ENCODE measurements around the gene RSU1.

RSU1 gene

DNA sequence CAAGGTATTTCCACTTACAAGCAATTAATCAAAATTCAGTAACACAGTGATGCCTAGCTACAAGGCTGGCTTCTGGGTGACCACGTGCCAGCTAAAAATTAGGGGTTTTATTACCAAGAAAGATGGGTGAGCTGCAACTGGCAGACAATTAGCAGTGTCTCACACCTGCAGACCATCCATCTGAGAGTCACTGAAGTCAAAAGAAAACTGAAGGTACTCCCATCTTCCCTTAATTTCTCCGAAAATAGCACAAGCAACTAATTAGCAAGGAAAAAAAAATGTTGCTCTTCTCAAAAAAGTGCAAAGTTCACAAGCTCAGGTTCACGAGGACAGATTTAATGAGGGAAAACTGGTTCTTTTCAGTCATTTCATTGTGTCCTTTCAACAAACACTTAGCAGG, 28.4 kb downstream of the RSU1 start:
- Histone ChIP-seq H3K27me3 (ENCODE audit: control insufficient read depth, insufficient read depth, low read length) (no peaks in the 10 kb centered on the region), H3K36me3 (ENCODE audit: control insufficient read depth, insufficient read depth, low read length) (no peaks in the 10 kb centered on the region), H3K4me3 (ENCODE audit: low read length) (no peak overlapping the region), H3K9me3 (ENCODE audit: control insufficient read depth, insufficient read depth, low read length) (no peaks in the 10 kb centered on the region), H3K4me1 (ENCODE audit: control insufficient read depth, insufficient read depth, low read length) (no peaks in the 10 kb centered on the region), H3K27ac (ENCODE audit: low read length) (no peak overlapping the region)
- no CpG with 5 or more reads among the region's 3 CpGs for WGBS (ENCODE audit: insufficient coverage, insufficient read length)
- no peak for DNase-seq (ENCODE audit: low read depth, low spot score)

DNA sequence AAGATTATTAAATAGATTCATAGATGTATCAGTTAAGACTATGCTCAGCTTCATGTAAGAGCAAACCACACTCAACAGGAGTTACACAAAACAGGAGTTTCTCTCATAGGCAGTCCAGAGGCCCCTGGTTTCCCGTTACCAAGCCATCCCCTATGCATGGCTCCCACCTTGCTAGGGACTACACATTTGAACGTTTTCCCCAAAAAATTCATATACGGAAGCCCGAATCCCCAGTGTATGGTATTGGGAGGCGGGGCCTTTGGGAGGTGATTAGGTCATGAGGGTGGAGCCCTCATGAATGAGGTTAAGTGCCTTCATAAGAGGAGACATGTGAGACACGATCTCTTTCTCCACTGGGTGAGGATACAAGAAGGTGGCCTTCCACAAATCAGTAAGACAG, 29.1 kb downstream of the RSU1 start:
- Histone ChIP-seq H3K27me3 (ENCODE audit: control insufficient read depth, insufficient read depth, low read length) (no peaks in the 10 kb centered on the region), H3K4me1 (ENCODE audit: control insufficient read depth, insufficient read depth, low read length) (no peaks in the 10 kb centered on the region), H3K4me3 (ENCODE audit: low read length) (no peak overlapping the region), H3K27ac (ENCODE audit: low read length) (no peak overlapping the region), H3K9me3 (ENCODE audit: control insufficient read depth, insufficient read depth, low read length) (no peaks in the 10 kb centered on the region), H3K36me3 (ENCODE audit: control insufficient read depth, insufficient read depth, low read length) (no peaks in the 10 kb centered on the region)
- WGBS (ENCODE audit: insufficient coverage, insufficient read length): no CpG with 5 or more reads among the region's 6 CpGs
- no peak for DNase-seq (ENCODE audit: low read depth, low spot score)

DNA sequence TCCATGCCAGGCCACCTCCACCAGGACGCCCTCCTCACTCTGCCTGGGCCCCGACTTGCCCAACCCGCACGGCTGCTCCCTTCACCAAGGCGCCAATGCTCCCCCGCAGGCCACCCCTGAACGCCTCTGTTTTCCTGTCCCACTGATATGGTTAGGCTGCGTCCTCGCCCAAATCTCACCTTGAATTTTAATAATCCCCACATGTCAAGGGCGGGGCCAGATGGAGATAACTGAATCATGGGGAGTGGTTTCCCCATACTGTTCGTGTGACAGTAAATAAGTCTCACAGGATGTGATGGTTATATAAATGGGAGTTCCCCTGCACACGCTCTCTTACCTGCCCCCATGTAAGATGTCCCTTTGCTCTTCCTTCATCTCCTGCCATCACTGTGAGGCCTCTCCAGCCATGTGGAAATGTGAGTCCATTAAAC, 29.8 kb downstream of the RSU1 start:
- H3K36me3 ChIP-seq (ENCODE audit: control insufficient read depth, insufficient read depth, low read length): no peaks in the 10 kb centered on the region
- H3K27me3 ChIP-seq (ENCODE audit: control insufficient read depth, insufficient read depth, low read length): no peaks in the 10 kb centered on the region
- no peaks in the 10 kb centered on the region for H3K4me1 ChIP-seq (ENCODE audit: control insufficient read depth, insufficient read depth, low read length)
- H3K4me3 ChIP-seq (ENCODE audit: low read length): no peak overlapping the region
- no peak for DNase-seq (ENCODE audit: low read depth, low spot score)
- no CpG with 5 or more reads among the region's 12 CpGs for WGBS (ENCODE audit: insufficient coverage, insufficient read length)
- H3K27ac ChIP-seq (ENCODE audit: low read length): no peak overlapping the region
- no peaks in the 10 kb centered on the region for H3K9me3 ChIP-seq (ENCODE audit: control insufficient read depth, insufficient read depth, low read length)

DNA sequence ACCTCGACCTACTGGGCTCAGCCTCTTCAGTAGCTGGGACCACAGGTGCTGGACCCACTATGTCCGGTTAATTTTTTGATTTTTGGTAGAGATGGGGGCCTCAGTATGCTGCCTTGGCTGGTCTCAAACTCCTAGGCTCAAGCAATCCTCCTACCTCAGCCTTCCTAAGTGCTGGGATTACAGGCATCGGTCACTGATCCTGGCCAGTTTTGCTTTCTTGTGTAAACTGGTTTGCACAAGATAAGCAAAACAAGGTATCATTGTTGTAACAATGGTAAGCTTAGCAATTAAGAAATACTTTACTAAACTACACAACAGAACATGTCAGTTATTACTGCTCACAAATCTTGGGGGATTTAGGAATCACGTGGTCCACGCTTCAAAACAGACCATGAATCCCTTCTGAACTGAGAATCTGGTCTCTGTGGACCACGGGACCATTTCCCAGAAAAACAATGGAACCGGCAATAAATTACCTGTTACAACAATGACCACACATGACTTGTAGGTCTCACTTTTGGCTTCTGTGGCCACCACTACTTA, 36.8 kb downstream of the RSU1 start:
- Histone ChIP-seq H3K4me1 (ENCODE audit: control insufficient read depth, insufficient read depth, low read length) (peaks cover 1% of the 10 kb centered on the region; the same call in 1 of the 2 replicates), H3K4me3 (ENCODE audit: low read length) (no peak overlapping the region), H3K27ac (ENCODE audit: low read length) (no peak overlapping the region), H3K36me3 (ENCODE audit: control insufficient read depth, insufficient read depth, low read length) (no peaks in the 10 kb centered on the region), H3K9me3 (ENCODE audit: control insufficient read depth, insufficient read depth, low read length) (no peaks in the 10 kb centered on the region), H3K27me3 (ENCODE audit: control insufficient read depth, insufficient read depth, low read length) (no peaks in the 10 kb centered on the region)
- no peak for DNase-seq (ENCODE audit: low read depth, low spot score)
- no CpG with 5 or more reads among the region's 7 CpGs for WGBS (ENCODE audit: insufficient coverage, insufficient read length)

DNA sequence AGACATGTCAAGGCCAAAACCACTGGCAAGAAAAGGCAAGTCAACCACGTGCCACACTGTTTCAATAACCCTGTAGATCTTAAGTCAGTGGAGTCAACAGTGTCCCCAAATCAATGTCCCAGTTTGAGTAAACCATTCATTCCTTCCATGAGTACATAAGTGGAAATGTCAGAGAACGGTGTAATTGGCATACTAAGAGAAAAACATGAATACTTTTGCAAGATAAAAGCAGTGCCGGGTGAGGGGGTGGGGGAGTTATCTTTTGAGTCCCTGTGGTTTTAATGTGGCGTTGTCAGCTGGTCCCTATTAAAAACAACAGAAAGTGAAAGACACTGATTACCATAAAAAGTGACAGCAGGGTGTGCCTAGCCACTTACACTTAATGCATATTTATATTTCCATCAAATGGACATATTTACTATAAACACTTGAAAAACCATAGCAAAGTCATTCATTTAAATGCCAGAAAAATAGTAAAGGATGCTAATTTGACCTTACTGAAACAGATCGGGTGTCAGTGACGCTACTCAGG, 37.8 kb downstream of the RSU1 start:
- Histone ChIP-seq H3K27me3 (ENCODE audit: control insufficient read depth, insufficient read depth, low read length) (no peaks in the 10 kb centered on the region), H3K27ac (ENCODE audit: low read length) (no peak overlapping the region), H3K36me3 (ENCODE audit: control insufficient read depth, insufficient read depth, low read length) (no peaks in the 10 kb centered on the region), H3K4me1 (ENCODE audit: control insufficient read depth, insufficient read depth, low read length) (peaks cover 1% of the 10 kb centered on the region; the same call in 1 of the 2 replicates), H3K4me3 (ENCODE audit: low read length) (no peak overlapping the region), H3K9me3 (ENCODE audit: control insufficient read depth, insufficient read depth, low read length) (no peaks in the 10 kb centered on the region)
- no peak for DNase-seq (ENCODE audit: low read depth, low spot score)
- no CpG with 5 or more reads among the region's 6 CpGs for WGBS (ENCODE audit: insufficient coverage, insufficient read length)

DNA sequence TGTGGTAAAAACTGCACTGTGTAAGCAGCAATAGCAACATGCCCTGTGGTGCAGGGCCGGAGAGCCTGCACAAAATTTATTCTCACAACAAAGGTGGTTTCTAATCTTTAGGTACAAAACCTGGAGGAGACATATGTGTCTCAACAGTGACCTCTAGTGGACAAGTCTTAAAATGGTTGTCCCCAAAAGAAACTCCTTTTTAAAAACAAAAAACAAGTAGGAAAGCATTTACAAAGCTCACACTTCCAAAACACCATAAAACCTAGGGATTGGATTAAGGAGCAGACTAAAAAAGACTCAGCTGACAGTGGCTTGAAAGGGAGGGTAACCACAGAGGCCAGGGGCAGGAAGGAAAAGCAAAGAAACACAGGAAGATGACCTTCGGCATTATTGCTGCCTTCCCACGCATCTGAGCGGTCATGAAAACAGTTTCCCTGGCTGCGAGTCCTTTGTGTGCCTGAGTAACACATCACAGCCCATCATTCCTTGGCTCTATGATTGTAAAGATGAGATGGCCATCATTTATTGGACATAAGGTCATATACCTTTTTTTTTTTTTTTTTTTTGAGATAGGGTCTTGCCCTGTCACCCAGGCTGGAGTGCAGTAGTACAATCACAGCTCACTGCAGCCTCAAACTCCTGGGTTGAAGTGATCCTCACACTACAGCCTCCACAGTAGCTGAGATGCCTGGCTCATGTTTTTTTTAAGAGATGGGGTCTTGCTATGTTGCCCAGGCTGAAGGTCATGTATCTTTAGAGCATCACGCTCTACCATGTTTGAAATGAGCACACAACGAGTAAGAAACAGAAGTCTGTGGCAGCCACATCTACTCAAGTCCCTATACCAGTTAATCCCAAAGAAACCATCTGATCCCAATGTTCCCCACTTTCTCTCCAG, 39.5 kb downstream of the RSU1 start:
- Histone ChIP-seq H3K4me1 (ENCODE audit: control insufficient read depth, insufficient read depth, low read length) (peaks cover 1% of the 10 kb centered on the region; the same call in 1 of the 2 replicates), H3K27ac (ENCODE audit: low read length) (no peak overlapping the region), H3K9me3 (ENCODE audit: control insufficient read depth, insufficient read depth, low read length) (no peaks in the 10 kb centered on the region), H3K27me3 (ENCODE audit: control insufficient read depth, insufficient read depth, low read length) (no peaks in the 10 kb centered on the region), H3K4me3 (ENCODE audit: low read length) (no peak overlapping the region), H3K36me3 (ENCODE audit: control insufficient read depth, insufficient read depth, low read length) (no peaks in the 10 kb centered on the region)
- WGBS (ENCODE audit: insufficient coverage, insufficient read length): no CpG with 5 or more reads among the region's 7 CpGs
- DNase-seq (ENCODE audit: low read depth, low spot score): peak; percentile 22

DNA sequence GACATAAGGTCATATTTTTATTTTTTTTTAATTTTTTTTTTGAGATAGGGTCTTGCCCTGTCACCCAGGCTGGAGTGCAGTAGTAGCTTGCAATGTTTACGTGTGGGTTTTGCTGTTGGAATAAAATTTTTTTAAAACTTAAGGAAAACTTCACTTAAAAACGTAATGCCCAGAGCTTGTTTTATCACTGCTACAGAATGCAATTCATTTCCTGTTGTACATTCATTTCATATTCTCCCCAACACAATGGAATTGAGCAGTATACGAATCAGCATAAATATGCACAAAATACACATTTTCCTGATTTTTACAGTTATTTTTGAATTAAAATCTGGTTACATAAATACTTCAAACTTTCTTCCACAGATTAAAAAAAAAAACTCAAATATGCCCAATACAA, 40.3 kb downstream of the RSU1 start:
- Histone ChIP-seq H3K4me3 (ENCODE audit: low read length) (no peak overlapping the region), H3K27ac (ENCODE audit: low read length) (no peak overlapping the region), H3K4me1 (ENCODE audit: control insufficient read depth, insufficient read depth, low read length) (peaks cover 1% of the 10 kb centered on the region; the same call in 1 of the 2 replicates), H3K27me3 (ENCODE audit: control insufficient read depth, insufficient read depth, low read length) (no peaks in the 10 kb centered on the region), H3K36me3 (ENCODE audit: control insufficient read depth, insufficient read depth, low read length) (no peaks in the 10 kb centered on the region), H3K9me3 (ENCODE audit: control insufficient read depth, insufficient read depth, low read length) (no peaks in the 10 kb centered on the region)
- WGBS (ENCODE audit: insufficient coverage, insufficient read length): no CpG with 5 or more reads among the region's 3 CpGs
- no peak for DNase-seq (ENCODE audit: low read depth, low spot score)

DNA sequence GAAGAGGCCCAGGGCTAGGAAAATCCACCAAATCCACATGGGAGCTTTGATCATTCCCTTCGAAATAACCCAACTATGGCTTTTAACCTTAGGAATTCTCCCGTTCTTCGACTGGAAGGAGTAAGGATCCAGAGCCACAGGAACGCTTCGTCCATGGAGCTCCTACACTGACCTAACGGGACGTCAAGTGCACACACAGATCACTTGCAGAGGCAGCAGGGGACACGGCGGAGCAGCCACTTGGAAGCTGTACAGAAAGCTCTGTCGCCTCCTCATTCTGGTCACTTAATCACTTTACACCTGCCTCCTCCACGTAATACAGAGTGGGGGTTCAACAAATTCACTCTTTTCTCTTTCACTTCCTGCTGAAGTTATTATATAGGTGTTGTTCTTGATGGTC, 43.9 kb downstream of the RSU1 start:
- no peak for DNase-seq (ENCODE audit: low read depth, low spot score)
- no peaks in the 10 kb centered on the region for H3K27me3 ChIP-seq (ENCODE audit: control insufficient read depth, insufficient read depth, low read length)
- H3K9me3 ChIP-seq (ENCODE audit: control insufficient read depth, insufficient read depth, low read length): no peaks in the 10 kb centered on the region
- peaks cover 1% of the 10 kb centered on the region; the same call in 1 of the 2 replicates for H3K4me1 ChIP-seq (ENCODE audit: control insufficient read depth, insufficient read depth, low read length)
- H3K4me3 ChIP-seq (ENCODE audit: low read length): no peak overlapping the region
- no CpG with 5 or more reads among the region's 11 CpGs for WGBS (ENCODE audit: insufficient coverage, insufficient read length)
- H3K36me3 ChIP-seq (ENCODE audit: control insufficient read depth, insufficient read depth, low read length): no peaks in the 10 kb centered on the region
- H3K27ac ChIP-seq (ENCODE audit: low read length): no peak overlapping the region

DNA sequence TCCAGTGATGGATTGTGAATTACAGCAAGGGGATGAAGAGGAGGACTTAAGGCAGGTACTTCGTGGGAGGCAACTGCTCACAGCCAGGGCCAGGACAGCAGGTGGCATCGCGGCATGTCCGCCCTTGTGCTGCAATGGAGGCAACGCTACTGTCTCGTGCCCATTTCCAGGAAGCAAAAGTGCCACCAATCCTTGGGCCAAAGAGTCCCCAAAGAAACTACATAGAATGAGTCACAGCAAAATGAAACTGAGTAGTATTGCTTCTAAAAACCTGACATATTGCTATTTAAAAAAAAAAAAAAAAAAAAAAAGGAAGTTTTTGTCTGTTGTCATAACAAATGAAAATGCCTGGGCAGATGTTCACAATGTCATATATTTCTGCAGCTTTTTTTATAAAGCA, 46.6 kb downstream of the RSU1 start:
- H3K4me1 ChIP-seq (ENCODE audit: control insufficient read depth, insufficient read depth, low read length): no peaks in the 10 kb centered on the region
- no peaks in the 10 kb centered on the region for H3K9me3 ChIP-seq (ENCODE audit: control insufficient read depth, insufficient read depth, low read length)
- no peaks in the 10 kb centered on the region for H3K27me3 ChIP-seq (ENCODE audit: control insufficient read depth, insufficient read depth, low read length)
- no peak overlapping the region for H3K27ac ChIP-seq (ENCODE audit: low read length)
- DNase-seq (ENCODE audit: low read depth, low spot score): no peak
- no peaks in the 10 kb centered on the region for H3K36me3 ChIP-seq (ENCODE audit: control insufficient read depth, insufficient read depth, low read length)
- H3K4me3 ChIP-seq (ENCODE audit: low read length): no peak overlapping the region
- no CpG with 5 or more reads among the region's 6 CpGs for WGBS (ENCODE audit: insufficient coverage, insufficient read length)

DNA sequence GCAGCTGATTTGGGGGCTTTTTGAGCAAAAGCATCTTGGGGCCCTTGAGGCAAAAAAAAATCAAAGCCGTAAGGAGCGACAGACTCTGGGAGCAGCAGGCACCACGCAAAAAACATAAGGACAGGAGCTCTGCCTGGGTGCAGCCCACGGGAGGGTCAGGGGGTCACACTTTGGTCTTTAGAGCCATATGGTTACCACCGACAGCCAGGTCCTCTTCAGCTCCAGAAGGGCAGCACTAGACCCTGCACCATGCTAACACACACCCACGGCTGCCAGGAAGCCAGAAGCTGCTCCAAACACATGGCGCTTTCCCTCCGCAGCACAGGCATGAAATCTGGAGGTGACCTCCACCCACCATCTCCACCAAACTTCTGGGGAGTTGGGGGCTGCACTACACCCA, 47.1 kb downstream of the RSU1 start:
- Histone ChIP-seq H3K36me3 (ENCODE audit: control insufficient read depth, insufficient read depth, low read length) (no peaks in the 10 kb centered on the region), H3K4me3 (ENCODE audit: low read length) (no peak overlapping the region), H3K27ac (ENCODE audit: low read length) (no peak overlapping the region), H3K4me1 (ENCODE audit: control insufficient read depth, insufficient read depth, low read length) (no peaks in the 10 kb centered on the region), H3K27me3 (ENCODE audit: control insufficient read depth, insufficient read depth, low read length) (no peaks in the 10 kb centered on the region), H3K9me3 (ENCODE audit: control insufficient read depth, insufficient read depth, low read length) (no peaks in the 10 kb centered on the region)
- no peak for DNase-seq (ENCODE audit: low read depth, low spot score)
- no CpG with 5 or more reads among the region's 8 CpGs for whole genome bisulfite sequencing (ENCODE audit: insufficient coverage, insufficient read length)

Data from iPS DF 6.9 (cell line).